AG04449 (cell line): Measurements from ENCODE around the gene IL12RB1.

Source experiments
- CTCF ChIA-PET: fragments of 350-600 bp; formaldehyde crosslinking; extraction: SDS; loops from one replicate; lab custom pipeline; 2021; ENCODE audit warnings: antibody characterized with exemption; lab: Yijun Ruan, JAX
- POLR2A ChIA-PET: fragments of 400-600, 350-600 bp; formaldehyde crosslinking; extraction: SDS; loops from one replicate; lab custom pipeline; 2020; ENCODE audit warnings: antibody characterized with exemption, inconsistent platforms; lab: Yijun Ruan, JAX
- DNase-seq: peaks from one replicate; pipeline ENCODE4 v3.0.0-alpha.2; 2010; ENCODE audit warnings: low read depth, low spot score
- H3K4me3 ChIP-seq: 2 replicates; pipeline ENCODE4 v1.5.1; 2011; ENCODE audit warnings: low read depth, mild to moderate bottlenecking, control low read depth, low read length
- CTCF ChIP-seq: IDR thresholded peaks from one replicate; pipeline ENCODE4 v1.5.1; 2011; ENCODE audit warnings: mild to moderate bottlenecking, moderate library complexity, low read length, control low read depth, inconsistent platforms; ENCODE audit not compliant: insufficient read depth; ENCODE audit errors: missing control alignments

IL12RB1 gene

GRCh38 chr19:18120127-18120526 lies 33.4 kb upstream of the IL12RB1 start:
- no peak for TF ChIP-seq CTCF

GRCh38 chr19:18119717-18120105 lies 33.0 kb upstream of the IL12RB1 start:
- H3K4me3 ChIP-seq: no peak overlapping the region
- ChIA-PET CTCF (no interaction called here), POLR2A (no interaction called here)
- TF ChIP-seq CTCF: no peak
- DNase-seq: no peak

More at GRCh38 chr19:18120127-18120526, 33.4 kb upstream of the IL12RB1 start:
- ChIA-PET CTCF (no interaction called here), POLR2A (no interaction called here)
- no peak for DNase-seq
- no peak overlapping the region for H3K4me3 ChIP-seq

- ChIA-PET CTCF (interaction anchor here (1.1 to 1.6 kb wide), 4 partner anchors 10 to 160 kb away, joined by 3 to 4 read pairs (median 4); partner anchors contain the start of gene PIK3R2), POLR2A (interaction anchor here (0.6 kb wide), 1 partner anchor 94 kb away, joined by 3 read pairs; no protein-coding TSS in a partner anchor)
- DNase-seq: no peak
- peak overlapping the region; percentile 15 for H3K4me3 ChIP-seq
- no peak for TF ChIP-seq CTCF
Observed at GRCh38 chr19:18119013-18119716, 32.4 kb upstream of the IL12RB1 start.

- no peak for TF ChIP-seq CTCF
- ChIA-PET CTCF (interaction anchor here (1.1 to 1.6 kb wide), 6 partner anchors 10 to 161 kb away, joined by 3 to 5 read pairs (median 4); partner anchors contain the start of gene PIK3R2), POLR2A (interaction anchor here (0.6 kb wide), 1 partner anchor 94 kb away, joined by 3 read pairs; no protein-coding TSS in a partner anchor)
- H3K4me3 ChIP-seq: peak overlapping the region; percentile 66
- DNase-seq: no peak
Observed at GRCh38 chr19:18118420-18119012, 31.8 kb upstream of the IL12RB1 start.

- POLR2A ChIA-PET: no interaction called here
- TF ChIP-seq CTCF: peak; percentile 10
- CTCF ChIA-PET: interaction anchor here (1.3 to 1.6 kb wide), 4 partner anchors 11 to 74 kb away, joined by 3 to 5 read pairs (median 4); no protein-coding TSS in a partner anchor
- peak overlapping the region; percentile 66 for H3K4me3 ChIP-seq
- no peak for DNase-seq
Observed at GRCh38 chr19:18117692-18118378, 31.1 kb upstream of the IL12RB1 start.
